ENCODE measurements around the gene PHACTR3. TPM values are rescaled to one million over a fixed set of nuclear protein-coding genes. Genes with fewer than 3 reads are reported as not detected.

PHACTR3 gene
- total RNA-seq, 1 experiment from 2014 or later, result not detected

Small RNA genes lying within 50 kb of the gene (small RNA-seq; reads per million reads assigned to genes)
- not detected for gene RNU7-141P

All from HT1080 (cell line).